Adrenal gland (tissue), 5 donors: ENCODE measurements around the gene NDUFB2.

Experiments used
- CTCF ChIP-seq, 6 experiments: fragments of 450-650 bp in 4 of 6; fragments of 200-600 bp in 2 of 6; sonication (generic) in 1 of 6; IDR thresholded peaks; 1 replicate in 5 of 6; 2 replicates in 1 of 6; pipeline versions ENCODE4 v1.5.1 to v1.8.0; 2016 to 2021; ENCODE audit warnings: antibody characterized with exemption in 6 of 6, mild to moderate bottlenecking in 2 of 6, moderate library complexity in 1 of 6
- POLR2A ChIP-seq, 2 donors: fragments of 450-650 bp; IDR thresholded peaks; one replicate each; pipeline ENCODE4 v1.6.1; 2017; ENCODE audit warnings: antibody characterized with exemption in 2 of 2, mild to moderate bottlenecking in 2 of 2, moderate library complexity in 1 of 2
- donor health status: DM: no; HTN: no; CAD: no.

- TF ChIP-seq POLR2A (IDR thresholded peaks at IDR 0.05) (no peak), CTCF (IDR thresholded peaks at IDR 0.05) (no peak)
These were observed 8.2 kb upstream of the NDUFB2 start for GRCh38 chr7:140688341-140688740.
